ENCODE measurements around the gene FSHB. TPM values are rescaled to one million over a fixed set of nuclear protein-coding genes. Genes with fewer than 3 reads are reported as not detected.

The FSHB gene
- total and polyA plus RNA-seq, 2 donors from 2014 or later = not detected

DNA sequence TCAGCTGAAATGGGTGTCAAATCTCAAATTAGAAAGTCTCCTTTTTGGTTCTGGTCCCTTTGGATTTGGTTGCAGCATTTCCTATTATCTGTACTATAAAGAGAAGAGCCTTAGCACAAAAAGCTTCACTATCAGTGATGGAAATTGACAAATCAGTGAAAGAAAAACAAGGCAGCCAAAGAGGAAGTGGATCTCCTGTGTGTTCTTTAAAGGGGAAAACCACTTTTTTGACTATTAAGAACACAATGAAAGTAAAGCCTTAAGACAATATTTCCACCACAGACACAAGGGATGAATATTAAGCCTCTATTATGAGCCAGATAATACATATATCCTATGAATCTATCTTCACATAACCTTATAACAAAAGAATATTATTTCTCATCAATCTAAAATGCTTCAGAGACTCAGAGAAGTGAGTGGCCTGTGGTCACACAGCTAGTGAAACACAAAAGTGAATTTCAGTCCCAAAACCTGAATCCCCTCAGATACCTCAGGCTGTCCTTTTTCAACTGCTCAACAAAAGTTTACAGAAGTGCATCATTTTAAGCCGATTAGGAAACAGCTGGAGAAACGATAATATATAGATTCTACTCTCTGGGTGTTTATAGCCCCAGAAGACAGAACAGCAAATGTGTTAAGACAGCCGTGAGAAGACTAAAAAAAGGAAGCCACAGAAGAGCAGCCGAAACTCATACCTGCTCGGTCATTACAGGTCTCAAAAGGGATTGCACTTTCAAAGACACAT, 24.4 kb upstream of the FSHB start:
- no peak for FAIRE-seq
- TF ChIP-seq CTCF (IDR thresholded peaks at IDR 0.05; ENCODE audit: borderline replicate concordance, extremely low read depth, insufficient read depth) = no peak
- Histone ChIP-seq H3K4me1 (ENCODE audit: control insufficient read depth in 2 of 3, insufficient read depth in 2 of 3, low read depth in 1 of 3, low read length in 3 of 3) (no peaks in the 10 kb centered on the region), H3K4me3 (ENCODE audit: low read length in 3 of 3) (no peak overlapping the region), H3K9ac (ENCODE audit: low read length in 3 of 3) (no peak overlapping the region), H3K36me3 (ENCODE audit: control insufficient read depth in 2 of 3, insufficient read depth in 3 of 3, low read length in 3 of 3) (no peaks in the 10 kb centered on the region), H3K9me3 (ENCODE audit: control insufficient read depth in 2 of 3, insufficient read depth in 1 of 3, low read length in 3 of 3) (no peaks in the 10 kb centered on the region), H3K27me3 (ENCODE audit: control insufficient read depth, insufficient read depth, low read length) (no peaks in the 10 kb centered on the region), H3K27ac (ENCODE audit: low read depth in 2 of 2, low read length in 2 of 2) (no peak overlapping the region)
- intact Hi-C loops (cut with DNase I) = no loop called here
- DNase-seq = no peak

GRCh38 chr11:30210357-30210756, 20.5 kb upstream of the FSHB start:
- no peaks in the 10 kb centered on the region for H3K36me3 ChIP-seq (ENCODE audit: control insufficient read depth in 2 of 3, insufficient read depth in 3 of 3, low read length in 3 of 3)
- H3K9ac ChIP-seq (ENCODE audit: low read length in 3 of 3) = no peak overlapping the region
- H3K4me1 ChIP-seq (ENCODE audit: control insufficient read depth in 2 of 3, insufficient read depth in 2 of 3, low read depth in 1 of 3, low read length in 3 of 3) = no peaks in the 10 kb centered on the region
- DNase-seq = no peak
- H3K9me3 ChIP-seq (ENCODE audit: control insufficient read depth in 2 of 3, insufficient read depth in 1 of 3, low read length in 3 of 3) = no peaks in the 10 kb centered on the region
- FAIRE-seq = no peak
- intact Hi-C loops (cut with DNase I) = no loop called here
- no peak overlapping the region for H3K4me3 ChIP-seq (ENCODE audit: low read length in 3 of 3)
- no peak overlapping the region for H3K27ac ChIP-seq (ENCODE audit: low read depth in 2 of 2, low read length in 2 of 2)
- TF ChIP-seq CTCF (IDR thresholded peaks at IDR 0.05; ENCODE audit: borderline replicate concordance, extremely low read depth, insufficient read depth) = no peak
- H3K27me3 ChIP-seq (ENCODE audit: control insufficient read depth, insufficient read depth, low read length) = no peaks in the 10 kb centered on the region

- Histone ChIP-seq H3K4me3 (ENCODE audit: low read length in 3 of 3) (no peak overlapping the region), H3K36me3 (ENCODE audit: control insufficient read depth in 2 of 3, insufficient read depth in 3 of 3, low read length in 3 of 3) (no peaks in the 10 kb centered on the region), H3K4me1 (ENCODE audit: control insufficient read depth in 2 of 3, insufficient read depth in 2 of 3, low read depth in 1 of 3, low read length in 3 of 3) (no peaks in the 10 kb centered on the region), H3K9ac (ENCODE audit: low read length in 3 of 3) (no peak overlapping the region), H3K27me3 (ENCODE audit: control insufficient read depth, insufficient read depth, low read length) (no peaks in the 10 kb centered on the region), H3K27ac (ENCODE audit: low read depth in 2 of 2, low read length in 2 of 2) (no peak overlapping the region), H3K9me3 (ENCODE audit: control insufficient read depth in 2 of 3, insufficient read depth in 1 of 3, low read length in 3 of 3) (no peaks in the 10 kb centered on the region)
- no peak for TF ChIP-seq CTCF (IDR thresholded peaks at IDR 0.05; ENCODE audit: borderline replicate concordance, extremely low read depth, insufficient read depth)
- DNase-seq (no peak), FAIRE-seq (no peak)
- intact Hi-C loops (cut with DNase I) = no loop called here
Measured at GRCh38 chr11:30216534-30216933, 14.3 kb upstream of the FSHB start.

DNA sequence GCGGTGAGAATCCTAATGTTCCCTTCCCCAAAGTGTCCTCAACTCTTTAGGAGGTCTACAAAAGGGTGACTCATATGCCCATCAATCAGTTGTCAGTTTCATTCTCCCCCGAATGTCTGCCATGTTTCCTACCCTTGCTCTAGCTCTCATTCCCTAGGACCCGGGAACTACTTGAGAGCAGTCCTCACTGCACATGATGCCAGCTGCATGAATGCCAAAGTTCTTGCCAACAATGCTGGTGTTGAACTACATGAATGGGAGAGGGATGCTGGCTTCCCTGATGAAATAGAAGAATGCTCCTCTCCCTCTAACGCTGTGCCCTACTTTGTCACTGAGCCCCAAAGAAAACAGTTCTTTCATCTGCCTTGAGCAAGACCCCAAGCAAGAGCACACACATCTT, 12.5 kb upstream of the FSHB start:
- TF ChIP-seq CTCF (IDR thresholded peaks at IDR 0.05; ENCODE audit: borderline replicate concordance, extremely low read depth, insufficient read depth) = no peak
- Histone ChIP-seq H3K4me3 (ENCODE audit: low read length in 3 of 3) (no peak overlapping the region), H3K9ac (ENCODE audit: low read length in 3 of 3) (no peak overlapping the region), H3K36me3 (ENCODE audit: control insufficient read depth in 2 of 3, insufficient read depth in 3 of 3, low read length in 3 of 3) (no peaks in the 10 kb centered on the region), H3K9me3 (ENCODE audit: control insufficient read depth in 2 of 3, insufficient read depth in 1 of 3, low read length in 3 of 3) (no peaks in the 10 kb centered on the region), H3K27ac (ENCODE audit: low read depth in 2 of 2, low read length in 2 of 2) (no peak overlapping the region), H3K27me3 (ENCODE audit: control insufficient read depth, insufficient read depth, low read length) (no peaks in the 10 kb centered on the region), H3K4me1 (ENCODE audit: control insufficient read depth in 2 of 3, insufficient read depth in 2 of 3, low read depth in 1 of 3, low read length in 3 of 3) (no peaks in the 10 kb centered on the region)
- DNase-seq = no peak
- intact Hi-C loops (cut with DNase I) = no loop called here
- no peak for FAIRE-seq

Data from kidney (tissue), 14 donors.